ENCODE data around the gene TMED6.

Gene TMED6

DNA sequence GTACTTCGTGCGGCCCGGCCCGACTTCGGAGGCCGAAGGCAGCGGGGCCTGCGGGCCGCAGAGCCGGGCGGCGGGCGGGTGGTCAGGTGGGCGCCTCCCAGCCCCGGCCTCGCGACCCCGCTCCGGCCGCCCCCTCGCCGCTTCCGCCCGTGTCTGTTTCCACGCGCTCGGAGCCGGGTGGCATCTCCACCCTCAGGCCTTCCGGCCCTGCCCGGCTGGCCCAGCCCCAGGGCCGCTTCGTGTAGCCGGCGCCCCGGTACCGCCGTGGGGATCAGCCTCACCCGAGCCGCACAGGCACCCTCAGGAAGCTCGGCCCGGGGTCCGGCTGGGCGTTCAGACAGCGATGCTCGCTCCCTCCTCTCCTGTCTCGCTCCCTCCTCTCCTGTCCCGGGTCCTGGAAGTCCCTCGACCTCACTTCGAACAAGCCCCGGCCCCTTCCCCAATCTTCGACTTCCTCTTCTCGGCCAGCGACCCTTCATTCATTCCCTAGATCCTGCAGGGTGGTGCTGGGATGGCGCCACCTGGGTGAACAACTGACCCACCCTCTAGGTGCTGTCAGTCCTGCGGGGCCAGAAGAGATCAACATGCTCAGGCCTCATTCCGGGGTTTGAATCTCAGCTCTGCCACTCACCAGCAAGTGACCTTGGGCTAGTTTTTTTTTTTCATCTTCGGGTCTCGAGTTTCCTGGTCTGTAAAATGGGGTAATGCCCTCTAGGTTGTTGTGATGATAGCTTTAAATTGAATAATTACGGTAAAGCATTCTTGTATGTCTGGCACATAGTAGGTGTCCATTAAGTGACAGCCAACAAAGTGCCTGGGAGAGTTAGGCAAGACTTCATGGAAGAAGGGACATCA, 39.8 kb downstream of the TMED6 start:
- peak overlapping the region; percentile 84 for H3K4me3 ChIP-seq (ENCODE audit: low read length)
- TF ChIP-seq, protein P1, sequence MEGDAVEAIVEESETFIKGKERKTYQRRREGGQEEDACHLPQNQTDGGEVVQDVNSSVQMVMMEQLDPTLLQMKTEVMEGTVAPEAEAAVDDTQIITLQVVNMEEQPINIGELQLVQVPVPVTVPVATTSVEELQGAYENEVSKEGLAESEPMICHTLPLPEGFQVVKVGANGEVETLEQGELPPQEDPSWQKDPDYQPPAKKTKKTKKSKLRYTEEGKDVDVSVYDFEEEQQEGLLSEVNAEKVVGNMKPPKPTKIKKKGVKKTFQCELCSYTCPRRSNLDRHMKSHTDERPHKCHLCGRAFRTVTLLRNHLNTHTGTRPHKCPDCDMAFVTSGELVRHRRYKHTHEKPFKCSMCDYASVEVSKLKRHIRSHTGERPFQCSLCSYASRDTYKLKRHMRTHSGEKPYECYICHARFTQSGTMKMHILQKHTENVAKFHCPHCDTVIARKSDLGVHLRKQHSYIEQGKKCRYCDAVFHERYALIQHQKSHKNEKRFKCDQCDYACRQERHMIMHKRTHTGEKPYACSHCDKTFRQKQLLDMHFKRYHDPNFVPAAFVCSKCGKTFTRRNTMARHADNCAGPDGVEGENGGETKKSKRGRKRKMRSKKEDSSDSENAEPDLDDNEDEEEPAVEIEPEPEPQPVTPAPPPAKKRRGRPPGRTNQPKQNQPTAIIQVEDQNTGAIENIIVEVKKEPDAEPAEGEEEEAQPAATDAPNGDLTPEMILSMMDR (IDR thresholded peaks at IDR 0.05; ENCODE audit: insufficient read depth, low read depth, low read length, missing control alignments): peak; percentile 12
- peak; percentile 47 for DNase-seq (ENCODE audit: low read depth)

DNA sequence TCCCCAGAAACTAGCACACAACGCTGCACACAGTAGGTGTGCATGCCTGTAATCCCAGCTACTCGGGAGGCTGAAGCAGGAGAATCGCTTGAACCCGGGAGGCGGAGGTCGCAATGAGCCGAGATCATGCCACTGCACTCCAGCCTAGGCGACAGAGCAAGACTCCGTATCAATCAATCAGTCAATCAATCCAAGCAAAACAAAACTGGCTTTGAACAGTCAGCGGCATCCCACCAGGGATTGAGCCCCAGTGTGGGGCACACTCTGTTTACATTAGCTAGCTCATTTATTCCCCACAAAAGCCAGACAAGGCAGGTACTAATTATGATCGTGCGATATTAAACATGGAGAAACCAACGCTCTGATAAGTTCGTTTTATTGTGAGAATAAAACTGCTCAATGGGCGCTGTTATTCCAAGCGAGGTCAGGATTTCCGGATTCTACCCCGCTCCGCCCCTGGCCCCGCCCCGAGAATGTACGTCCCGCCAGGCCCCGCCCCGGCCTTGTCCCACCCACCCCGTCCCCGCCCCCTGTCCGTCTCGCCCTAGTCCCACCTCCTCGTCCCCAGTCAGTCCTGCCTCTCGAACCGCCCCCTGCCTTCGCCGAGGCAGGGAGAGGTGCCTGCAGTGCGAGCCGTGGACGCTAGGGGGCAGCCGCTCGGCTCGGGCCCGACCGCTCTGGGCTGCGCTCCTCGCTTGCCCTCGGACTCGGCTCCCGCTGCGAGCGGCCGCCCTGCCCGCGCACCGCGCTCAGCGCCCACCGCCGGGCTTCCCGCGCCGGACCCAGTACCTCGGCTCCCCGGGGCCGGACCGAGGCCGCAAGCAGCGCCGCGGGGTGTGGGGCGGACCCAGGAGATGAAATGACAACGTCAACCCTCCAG, 40.7 kb downstream of the TMED6 start, which contains the start of gene VPS4A:
Gene VPS4A (plus strand): TSS at position 698 of the 880 bp plus-strand sequence. CDS start 162 bp downstream, at position 860.
- peak within 1 kb of the TSS; percentile 84 for H3K4me3 ChIP-seq (ENCODE audit: low read length)
- peak; percentile 97 for DNase-seq (ENCODE audit: low read depth)
- TF ChIP-seq, protein P1 (IDR thresholded peaks at IDR 0.05; ENCODE audit: insufficient read depth, low read depth, low read length, missing control alignments): peak; percentile 69

DNA sequence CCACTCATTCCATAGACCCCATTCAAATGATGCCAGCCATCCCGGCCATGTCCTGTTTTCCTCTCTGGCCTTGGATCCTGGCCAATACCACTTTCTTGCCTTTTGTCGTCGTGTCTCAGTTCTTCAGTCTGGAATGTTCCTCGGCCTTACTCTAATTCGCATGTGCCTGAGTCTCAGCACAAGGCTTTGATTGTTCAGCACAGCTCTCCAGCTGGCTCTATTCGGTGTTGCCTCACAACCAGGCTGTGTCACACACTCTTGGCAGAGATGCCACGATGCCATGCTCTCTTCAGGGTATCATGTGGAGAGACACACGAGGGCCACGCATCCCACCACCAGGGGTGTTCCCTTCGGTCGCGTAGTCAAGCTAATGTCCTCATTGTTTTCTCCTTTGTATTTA, 42.3 kb downstream of the TMED6 start:
- H3K4me3 ChIP-seq (ENCODE audit: low read length): no peak overlapping the region
- TF ChIP-seq, protein P1 (IDR thresholded peaks at IDR 0.05; ENCODE audit: insufficient read depth, low read depth, low read length, missing control alignments): no peak
- DNase-seq (ENCODE audit: low read depth): no peak

DNA sequence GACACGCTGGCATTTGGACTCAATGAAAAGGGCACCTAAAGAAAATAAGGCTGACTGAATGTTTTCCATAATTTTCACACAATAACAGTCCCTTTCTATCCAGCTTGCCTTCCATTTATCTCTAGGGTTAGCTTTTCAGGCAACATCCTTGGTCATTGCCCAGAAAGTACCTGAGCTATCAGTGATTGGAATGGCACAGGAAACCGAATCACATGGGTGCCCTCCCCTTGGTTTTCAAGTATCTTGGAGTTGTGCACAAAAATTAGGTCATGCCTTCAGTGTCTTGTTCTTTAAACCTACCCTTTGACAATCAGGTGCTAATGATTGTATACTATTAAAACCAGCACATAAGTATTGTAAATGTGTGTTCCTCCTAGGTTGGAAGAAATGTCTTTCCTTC, 43.7 kb downstream of the TMED6 start:
- no peak overlapping the region for H3K4me3 ChIP-seq (ENCODE audit: low read length)
- DNase-seq (ENCODE audit: low read depth): no peak
- TF ChIP-seq, protein P1 (IDR thresholded peaks at IDR 0.05; ENCODE audit: insufficient read depth, low read depth, low read length, missing control alignments): no peak

DNA sequence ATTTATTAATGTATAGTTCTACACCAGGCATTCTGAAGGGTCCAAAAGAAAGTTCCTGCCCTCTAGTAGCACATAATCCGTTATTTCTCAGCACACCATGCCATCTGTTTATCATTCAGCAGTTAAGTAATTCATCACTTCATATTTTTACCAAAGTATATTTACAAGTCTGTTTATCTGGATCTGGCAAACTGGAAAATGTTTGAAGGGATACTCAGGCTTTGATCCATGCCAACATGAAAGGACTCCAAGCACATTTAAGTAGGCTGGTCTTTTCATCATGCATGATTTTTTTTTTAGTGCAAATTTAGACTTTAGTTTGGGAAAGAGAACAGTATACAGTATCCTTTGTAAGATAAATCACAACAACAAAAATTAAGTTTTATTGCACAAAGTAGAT, 44.5 kb downstream of the TMED6 start:
- DNase-seq (ENCODE audit: low read depth): no peak
- no peak overlapping the region for H3K4me3 ChIP-seq (ENCODE audit: low read length)

DNA sequence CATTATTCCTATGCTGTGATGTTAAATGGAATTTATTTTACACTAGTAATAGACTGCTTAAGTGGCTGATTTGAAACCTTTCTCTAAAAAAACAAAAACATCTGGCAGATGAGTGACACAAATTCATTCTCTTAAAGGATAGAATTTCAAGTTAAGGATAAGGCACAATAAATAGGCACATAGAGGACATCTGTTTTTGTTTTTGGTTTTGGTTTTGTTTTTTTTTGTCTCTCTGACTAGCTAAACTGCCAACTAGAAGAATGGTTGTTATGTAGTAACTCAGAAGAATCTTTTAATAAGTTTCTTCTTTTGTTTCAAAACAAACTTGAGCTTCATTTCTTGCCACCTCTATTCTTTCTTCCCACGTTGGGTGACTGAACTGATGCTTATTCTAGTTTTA, 45.6 kb downstream of the TMED6 start:
- no peak overlapping the region for H3K4me3 ChIP-seq (ENCODE audit: low read length)
- DNase-seq (ENCODE audit: low read depth): no peak
- TF ChIP-seq, protein P1 (IDR thresholded peaks at IDR 0.05; ENCODE audit: insufficient read depth, low read depth, low read length, missing control alignments): no peak

More for the DNA sequence above, 44.5 kb downstream of the TMED6 start:
- TF ChIP-seq, protein P1 (IDR thresholded peaks at IDR 0.05; ENCODE audit: insufficient read depth, low read depth, low read length, missing control alignments): no peak
